Measurements from ENCODE around the gene ERGIC1.
A peak's percentile ranks its signal among the peaks of the same experiment; 100 is the strongest.

Gene ERGIC1

DNA sequence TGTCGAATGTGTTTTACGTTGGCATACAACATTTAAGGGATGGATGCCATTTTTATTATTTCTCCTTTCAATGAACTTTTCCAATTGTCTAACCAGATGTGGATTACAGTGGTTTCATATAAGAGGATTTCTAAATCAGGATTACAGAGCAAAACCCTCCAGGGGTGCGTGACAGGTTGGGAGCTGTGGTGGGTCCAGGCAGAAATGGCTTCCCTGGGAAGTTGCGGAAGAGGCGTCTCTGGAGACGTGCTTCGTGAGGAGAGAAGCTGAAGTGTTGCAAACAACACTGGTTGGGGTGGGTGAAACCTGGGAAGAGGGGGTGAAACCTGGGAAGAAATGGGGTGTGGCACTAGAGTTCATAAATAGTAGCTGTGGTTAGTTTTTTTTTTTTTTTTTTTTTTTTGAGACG, 120.7 kb downstream of the ERGIC1 start:
- in situ Hi-C loops (cut with HindIII; ENCODE audit: low pct_ligation_motif_present, low sequenced_read_pairs) = no loop called here
- Histone ChIP-seq H3K4me3 (ENCODE audit: low read depth, low read length) (no peak overlapping the region), H3K36me3 (replicated peaks) (peaks cover 13% of the 10 kb centered on the region), H3K27me3 (replicated peaks) (no peaks in the 10 kb centered on the region), H3K27ac (peak overlapping the region; percentile 19)
- no peak for DNase-seq
- TF ChIP-seq, protein P1, sequence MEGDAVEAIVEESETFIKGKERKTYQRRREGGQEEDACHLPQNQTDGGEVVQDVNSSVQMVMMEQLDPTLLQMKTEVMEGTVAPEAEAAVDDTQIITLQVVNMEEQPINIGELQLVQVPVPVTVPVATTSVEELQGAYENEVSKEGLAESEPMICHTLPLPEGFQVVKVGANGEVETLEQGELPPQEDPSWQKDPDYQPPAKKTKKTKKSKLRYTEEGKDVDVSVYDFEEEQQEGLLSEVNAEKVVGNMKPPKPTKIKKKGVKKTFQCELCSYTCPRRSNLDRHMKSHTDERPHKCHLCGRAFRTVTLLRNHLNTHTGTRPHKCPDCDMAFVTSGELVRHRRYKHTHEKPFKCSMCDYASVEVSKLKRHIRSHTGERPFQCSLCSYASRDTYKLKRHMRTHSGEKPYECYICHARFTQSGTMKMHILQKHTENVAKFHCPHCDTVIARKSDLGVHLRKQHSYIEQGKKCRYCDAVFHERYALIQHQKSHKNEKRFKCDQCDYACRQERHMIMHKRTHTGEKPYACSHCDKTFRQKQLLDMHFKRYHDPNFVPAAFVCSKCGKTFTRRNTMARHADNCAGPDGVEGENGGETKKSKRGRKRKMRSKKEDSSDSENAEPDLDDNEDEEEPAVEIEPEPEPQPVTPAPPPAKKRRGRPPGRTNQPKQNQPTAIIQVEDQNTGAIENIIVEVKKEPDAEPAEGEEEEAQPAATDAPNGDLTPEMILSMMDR (IDR thresholded peaks at IDR 0.05; ENCODE audit: low read depth, low read length, missing control alignments) = no peak

DNA sequence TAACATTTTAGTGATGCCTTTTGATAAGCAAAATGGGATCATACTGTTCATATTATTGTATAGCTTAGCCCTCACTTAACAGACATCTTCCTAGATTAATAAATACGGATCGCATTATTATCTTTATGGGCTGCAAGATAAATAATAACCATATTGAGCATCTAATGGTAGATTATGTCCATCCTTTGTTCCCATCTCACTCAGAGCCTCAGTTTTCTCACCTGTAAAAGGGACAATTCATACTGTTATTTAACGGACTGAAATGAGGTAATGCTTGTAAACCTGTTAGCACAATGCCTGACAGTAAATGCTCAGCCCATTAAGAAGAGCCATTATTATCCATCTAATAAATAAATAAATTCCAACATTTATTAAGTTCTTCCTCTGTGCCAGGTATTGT, 122.2 kb downstream of the ERGIC1 start:
- DNase-seq = no peak
- Histone ChIP-seq H3K27ac (peak overlapping the region; percentile 76), H3K36me3 (replicated peaks) (peaks cover 6% of the 10 kb centered on the region), H3K4me3 (ENCODE audit: low read depth, low read length) (no peak overlapping the region), H3K27me3 (replicated peaks) (no peaks in the 10 kb centered on the region)
- TF ChIP-seq, protein P1 (IDR thresholded peaks at IDR 0.05; ENCODE audit: low read depth, low read length, missing control alignments) = no peak
- in situ Hi-C loops (cut with HindIII; ENCODE audit: low pct_ligation_motif_present, low sequenced_read_pairs) = no loop called here

DNA sequence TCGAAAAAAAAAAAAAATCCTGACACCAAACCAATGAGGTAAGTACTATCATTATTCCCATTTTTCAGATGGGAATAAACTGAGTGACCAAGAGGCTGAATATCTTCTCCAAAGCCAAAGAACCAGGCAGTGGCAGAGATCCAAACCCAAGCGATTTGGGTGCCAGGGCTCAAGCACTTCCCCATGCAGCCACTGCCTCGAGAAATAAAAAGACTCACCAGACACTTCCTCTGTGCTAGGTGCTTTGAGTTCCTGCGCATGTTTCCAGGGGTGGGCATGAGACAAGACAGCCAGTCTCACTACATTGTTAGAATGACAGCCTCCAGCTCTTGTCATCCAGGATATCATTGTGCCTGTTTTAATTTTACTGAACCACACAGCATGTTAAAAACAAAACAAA, 122.9 kb downstream of the ERGIC1 start:
- TF ChIP-seq, protein P1 (IDR thresholded peaks at IDR 0.05; ENCODE audit: low read depth, low read length, missing control alignments) = no peak
- Histone ChIP-seq H3K27me3 (replicated peaks) (no peaks in the 10 kb centered on the region), H3K36me3 (replicated peaks) (no peaks in the 10 kb centered on the region), H3K27ac (no peak overlapping the region), H3K4me3 (ENCODE audit: low read depth, low read length) (no peak overlapping the region)
- in situ Hi-C loops (cut with HindIII; ENCODE audit: low pct_ligation_motif_present, low sequenced_read_pairs) = no loop called here
- DNase-seq = no peak

DNA sequence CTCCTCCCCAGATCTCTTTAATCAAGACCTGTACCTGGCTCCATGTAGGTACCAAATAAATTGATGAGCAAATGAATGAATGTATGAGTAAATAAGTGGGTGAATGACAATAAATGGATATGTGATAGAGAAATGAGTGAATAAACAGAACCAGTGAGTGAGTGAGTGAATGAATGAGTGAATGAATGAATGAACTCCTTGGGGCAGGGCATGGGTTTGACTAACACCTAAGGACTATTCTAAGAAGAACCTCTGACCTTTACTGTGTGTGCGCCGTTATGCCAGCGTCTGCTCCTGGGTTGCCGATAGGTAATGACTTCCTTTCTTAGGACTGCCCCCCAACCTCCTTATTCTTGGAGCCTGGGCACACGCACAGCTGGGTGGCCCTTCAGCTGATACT, 123.4 kb downstream of the ERGIC1 start:
- Histone ChIP-seq H3K27me3 (replicated peaks) (no peaks in the 10 kb centered on the region), H3K27ac (no peak overlapping the region), H3K4me3 (ENCODE audit: low read depth, low read length) (no peak overlapping the region), H3K36me3 (replicated peaks) (no peaks in the 10 kb centered on the region)
- no peak for DNase-seq
- TF ChIP-seq, protein P1 (IDR thresholded peaks at IDR 0.05; ENCODE audit: low read depth, low read length, missing control alignments) = no peak
- in situ Hi-C loops (cut with HindIII; ENCODE audit: low pct_ligation_motif_present, low sequenced_read_pairs) = no loop called here

DNA sequence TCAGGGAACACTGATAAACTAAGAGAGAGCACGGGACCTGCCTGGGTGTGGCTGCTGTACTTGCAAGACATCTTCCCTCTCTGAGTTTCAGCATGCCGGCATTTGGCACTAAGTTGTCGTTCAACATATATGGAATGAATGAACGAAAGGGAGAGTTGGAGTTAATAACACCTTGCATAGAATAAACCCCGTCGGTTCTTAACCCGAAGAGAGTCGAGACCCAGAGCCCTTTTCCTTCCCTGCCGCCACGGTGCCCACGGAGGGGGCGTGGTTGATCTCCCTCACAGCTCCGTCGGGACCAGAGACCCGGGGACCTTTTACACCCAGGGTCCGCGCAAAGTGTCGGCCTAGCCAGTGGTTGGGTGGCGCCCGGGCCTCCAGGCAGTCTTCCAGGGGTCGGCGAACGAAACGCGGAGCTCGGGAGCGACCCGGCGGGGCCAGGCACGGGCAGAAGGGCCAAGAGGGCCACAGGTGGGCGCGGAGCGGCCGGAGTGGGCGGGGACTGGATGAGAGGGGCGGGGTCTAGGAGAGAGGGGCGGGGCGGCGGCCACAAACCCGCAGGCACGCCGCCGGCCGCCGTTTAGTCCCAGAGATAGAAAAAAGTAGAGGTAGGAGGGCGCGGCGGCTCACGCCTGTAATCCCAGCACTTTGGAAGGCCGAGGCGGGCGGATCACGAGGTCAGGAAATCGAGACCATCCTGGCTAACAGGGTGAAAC, 124.4 kb downstream of the ERGIC1 start:
- in situ Hi-C loops (cut with HindIII; ENCODE audit: low pct_ligation_motif_present, low sequenced_read_pairs) = no loop called here
- Histone ChIP-seq H3K36me3 (replicated peaks) (no peaks in the 10 kb centered on the region), H3K27me3 (replicated peaks) (no peaks in the 10 kb centered on the region), H3K4me3 (ENCODE audit: low read depth, low read length) (peak overlapping the region; percentile 54), H3K27ac (peak overlapping the region; percentile 82)
- TF ChIP-seq, protein P1 (IDR thresholded peaks at IDR 0.05; ENCODE audit: low read depth, low read length, missing control alignments) = no peak
- peak; percentile 58 for DNase-seq

All from brain microvascular endothelial cell (primary cell).